Panc1 (cell line): ENCODE data around the gene VAV3. TPM values are rescaled to one million over a fixed set of nuclear protein-coding genes. Genes with fewer than 3 reads are reported as not detected.

Experiments used
- ATAC-seq: fragments of 200-7000 bp; cut with Tn5 transposase; 2 replicates; pipeline ENCODE4 v1.9.1; 2020; ENCODE audit warnings: mild to moderate bottlenecking, moderate library complexity
- BruUV-seq: library from RNA; stranded (reverse); fragments of 400-500 nt; replicated peaks from 2 replicates; lab custom pipeline; 2021; lab: Mats Ljungman, UMichigan
- CTCF ChIA-PET: fragments of 300-600 bp; sonication (Branson Sonifier 250); formaldehyde crosslinking; loops from one replicate; lab custom pipeline; 2022; ENCODE audit warnings: antibody characterized with exemption; lab: Charles Lee
- POLR2A ChIA-PET: fragments of 300-600 bp; sonication (Branson Sonifier 250); formaldehyde crosslinking; loops from one replicate; lab custom pipeline; 2022; ENCODE audit warnings: antibody characterized with exemption; lab: Charles Lee
- DNase-seq: peaks from one replicate; pipeline ENCODE4 v3.0.0-alpha.2; 2010; ENCODE audit warnings: low read depth, low spot score
- H3K27ac ChIP-seq: 2 replicates; pipeline ENCODE4 v1.5.1; 2011; ENCODE audit warnings: mild to moderate bottlenecking, low read length, inconsistent platforms
- H3K27me3 ChIP-seq: fragments of 200-500 bp; sonication (Bioruptor generic); 2 replicates; pipeline ENCODE4 v1.6.0; 2014; ENCODE audit warnings: low read length, inconsistent platforms; ENCODE audit not compliant: control insufficient read depth, insufficient read depth
- H3K36me3 ChIP-seq: fragments of 200-500 bp; sonication (Bioruptor generic); 2 replicates; pipeline ENCODE4 v1.5.1; 2014; ENCODE audit warnings: inconsistent platforms, mild to moderate bottlenecking, low read length, moderate library complexity; ENCODE audit not compliant: control insufficient read depth, insufficient read depth
- H3K4me1 ChIP-seq: 2 replicates; pipeline ENCODE4 v1.5.1; 2011; ENCODE audit warnings: inconsistent platforms, mild to moderate bottlenecking, low read length, moderate library complexity; ENCODE audit not compliant: control insufficient read depth, insufficient read depth
- H3K4me3 ChIP-seq, 2 experiments: 2 replicates each; pipeline ENCODE4 v1.5.1; 2011 to 2012; ENCODE audit warnings: low read depth in 2 of 2, low read length in 2 of 2, mild to moderate bottlenecking in 2 of 2, inconsistent platforms in 1 of 2, moderate library complexity in 1 of 2
- H3K9me3 ChIP-seq: fragments of 200-500 bp; sonication (Bioruptor generic); 2 replicates; pipeline ENCODE4 v1.5.1; 2014; ENCODE audit warnings: low read depth, mild to moderate bottlenecking, inconsistent platforms, low read length, moderate library complexity; ENCODE audit not compliant: control insufficient read depth, insufficient read depth
- CTCF ChIP-seq: fragments of 450-650 bp; IDR thresholded peaks from 2 replicates; pipeline ENCODE4 v1.5.1; 2017; ENCODE audit warnings: mild to moderate bottlenecking
- POLR2AphosphoS5 ChIP-seq: IDR thresholded peaks from 2 replicates; pipeline ENCODE4 v1.6.1; 2012; ENCODE audit warnings: mild to moderate bottlenecking, low read depth, low read length, moderate library complexity
- REST ChIP-seq, 2 experiments: IDR thresholded peaks; 2 replicates each; pipeline ENCODE4 v1.6.1; 2011 to 2012; ENCODE audit warnings: low read depth in 2 of 2, control low read depth in 1 of 2, low read length in 1 of 2, mild to moderate bottlenecking in 1 of 2, moderate library complexity in 1 of 2; ENCODE audit not compliant: insufficient read depth in 1 of 2
- SIN3A ChIP-seq: IDR thresholded peaks from 2 replicates; pipeline ENCODE4 v1.6.1; 2012; ENCODE audit warnings: low read depth, mild to moderate bottlenecking, low read length, moderate library complexity, borderline replicate concordance; ENCODE audit not compliant: insufficient read depth
- TCF7L2 ChIP-seq: IDR thresholded peaks from 2 replicates; pipeline ENCODE4 v1.6.1; 2011; ENCODE audit warnings: mild to moderate bottlenecking, low read depth, low read length, inconsistent platforms
- in situ Hi-C: cut with HindIII; loops from 2 replicates; pipeline ENCODE4 v1.10.0; 2016; ENCODE audit warnings: low sequenced_read_pairs, low pct_unique_long_range_greater_than_20kb
- intact Hi-C: fragments of 100-400 bp; cut with micrococcal nuclease; formaldehyde crosslinking; loops from one replicate; pipeline ENCODE4 v1.10.0; 2022; ENCODE audit not compliant: unreplicated experiment
- total RNA-seq: library from RNA; stranded (reverse); gene quantifications from one replicate; pipeline ENCODE4 v1.2.1, GENCODE V29; 2021; ENCODE audit not compliant: unreplicated experiment

The VAV3 gene
- total RNA-seq, 1 experiment from 2014 or later: 0.23 TPM

GRCh38 chr1:107682467-107682866 is 282.5 kb downstream of the VAV3 start:
- H3K36me3 ChIP-seq: no peaks in the 10 kb centered on the region
- ChIA-PET CTCF (no interaction called here), POLR2A (no interaction called here)
- no peak overlapping the region for H3K4me3 ChIP-seq
- no peak overlapping the region for H3K27ac ChIP-seq
- BruUV-seq: no TSS peak
- no peaks in the 10 kb centered on the region for H3K4me1 ChIP-seq
- intact Hi-C loops: no loop called here
- DNase-seq (no peak), ATAC-seq (no peak)
- in situ Hi-C loops: no loop called here
- no peaks in the 10 kb centered on the region for H3K27me3 ChIP-seq
- TF ChIP-seq CTCF: no peak
- TF ChIP-seq TCF7L2: no peak
- TF ChIP-seq POLR2AphosphoS5: no peak
- no peak for TF ChIP-seq REST (IDR thresholded peaks at IDR 0.05; ENCODE audit: insufficient read depth in 1 of 2, low read depth in 2 of 2, low read length in 1 of 2)
- no peak for TF ChIP-seq SIN3A
- H3K9me3 ChIP-seq: no peaks in the 10 kb centered on the region

GRCh38 chr1:107681001-107681479 is 283.9 kb downstream of the VAV3 start:
- H3K9me3 ChIP-seq: no peaks in the 10 kb centered on the region
- no TSS peak for BruUV-seq
- H3K4me1 ChIP-seq: no peaks in the 10 kb centered on the region
- no peak for ATAC-seq
- H3K36me3 ChIP-seq: no peaks in the 10 kb centered on the region
- in situ Hi-C loops (no loop called here), intact Hi-C loops (no loop called here)
- DNase-seq: no peak
- H3K27me3 ChIP-seq: no peaks in the 10 kb centered on the region
- H3K4me3 ChIP-seq: no peak overlapping the region
- H3K27ac ChIP-seq: no peak overlapping the region
- POLR2A ChIA-PET: no interaction called here
- CTCF ChIA-PET: no interaction called here
- TF ChIP-seq CTCF: no peak
- no peak for TF ChIP-seq REST (IDR thresholded peaks at IDR 0.05; ENCODE audit: insufficient read depth in 1 of 2, low read depth in 2 of 2, low read length in 1 of 2)
- no peak for TF ChIP-seq SIN3A
- no peak for TF ChIP-seq POLR2AphosphoS5
- no peak for TF ChIP-seq TCF7L2
